GM19023 (cell line): ENCODE results near the gene GULP1.

ENCODE experiments used
- ATAC-seq: cut with Tn5 transposase; IDR thresholded peaks from one replicate; pipeline ENCODE4 v1.9.1; 2021; ENCODE audit warnings: mild to moderate bottlenecking, moderate library complexity; ENCODE audit not compliant: unreplicated experiment

GULP1 gene

GRCh38 chr2:188365058-188365641 lies 73.5 kb downstream of the GULP1 start:
- ATAC-seq: no peak

- ATAC-seq: no peak
Observed at GRCh38 chr2:188367164-188367563, 75.5 kb downstream of the GULP1 start.

GRCh38 chr2:188369365-188369764 lies 77.7 kb downstream of the GULP1 start:
- ATAC-seq: peak; percentile 76

GRCh38 chr2:188378371-188378950 lies 86.8 kb downstream of the GULP1 start:
- ATAC-seq: no peak

GRCh38 chr2:188379748-188380147 lies 88.1 kb downstream of the GULP1 start:
- ATAC-seq: no peak

- ATAC-seq: no peak
Observed at GRCh38 chr2:188380280-188380679, 88.6 kb downstream of the GULP1 start.

GRCh38 chr2:188381614-188382013 lies 89.9 kb downstream of the GULP1 start:
- no peak for ATAC-seq

GRCh38 chr2:188382107-188382506 lies 90.4 kb downstream of the GULP1 start:
- ATAC-seq: no peak

- ATAC-seq: no peak
Observed at GRCh38 chr2:188383158-188383557, 91.5 kb downstream of the GULP1 start.

- no peak for ATAC-seq
Observed at GRCh38 chr2:188385857-188386256, 94.2 kb downstream of the GULP1 start.

GRCh38 chr2:188388831-188389230 lies 97.2 kb downstream of the GULP1 start:
- no peak for ATAC-seq

GRCh38 chr2:188391354-188391753 lies 99.7 kb downstream of the GULP1 start:
- no peak for ATAC-seq

- ATAC-seq: no peak
Observed at GRCh38 chr2:188394931-188395472, 103.3 kb downstream of the GULP1 start.

GRCh38 chr2:188395903-188396689 lies 104.4 kb downstream of the GULP1 start:
- no peak for ATAC-seq

GRCh38 chr2:188399159-188399558 lies 107.5 kb downstream of the GULP1 start:
- no peak for ATAC-seq

GRCh38 chr2:188403676-188404075 lies 112.0 kb downstream of the GULP1 start:
- ATAC-seq: no peak

- ATAC-seq: no peak
Observed at GRCh38 chr2:188404341-188405004, 112.8 kb downstream of the GULP1 start.

GRCh38 chr2:188406414-188406813 lies 114.7 kb downstream of the GULP1 start:
- ATAC-seq: no peak

GRCh38 chr2:188410504-188411235 lies 119.0 kb downstream of the GULP1 start:
- ATAC-seq: no peak

- ATAC-seq: no peak
Observed at GRCh38 chr2:188412190-188412589, 120.5 kb downstream of the GULP1 start.

GRCh38 chr2:188414411-188414810 lies 122.7 kb downstream of the GULP1 start:
- no peak for ATAC-seq
